Measurements from ENCODE around the gene MUC5B. TPM values are rescaled to one million over a fixed set of nuclear protein-coding genes. Genes with fewer than 3 reads are reported as not detected.

MUC5B gene
- total RNA-seq, 1 experiment from 2014 or later = 2.1 TPM

GRCh38 chr11:1194231-1194976 lies 28.5 kb upstream of the MUC5B start:
- H3K4me3 ChIP-seq = no peak overlapping the region
- DNase-seq = no peak
- intact Hi-C loops (cut with micrococcal nuclease; ENCODE audit: unreplicated experiment) = no loop called here
- H3K4me2 ChIP-seq = no peak overlapping the region
- ChIA-PET POLR2A (ENCODE audit: unreplicated experiment) (no interaction called here), CTCF (no interaction called here)
- H3K36me3 ChIP-seq (ENCODE audit: low read depth) = no peaks in the 10 kb centered on the region
- no TSS peak for BruUV-seq (replicated peaks)
- no peaks in the 10 kb centered on the region for H3K9me2 ChIP-seq (ENCODE audit: insufficient read depth)
- H3K79me2 ChIP-seq (ENCODE audit: low read depth) = no peaks in the 10 kb centered on the region
- H2AFZ ChIP-seq = no peak overlapping the region
- no peak for TF ChIP-seq EZH2 (IDR thresholded peaks at IDR 0.05; ENCODE audit: low read depth)
- TF ChIP-seq, protein P1, sequence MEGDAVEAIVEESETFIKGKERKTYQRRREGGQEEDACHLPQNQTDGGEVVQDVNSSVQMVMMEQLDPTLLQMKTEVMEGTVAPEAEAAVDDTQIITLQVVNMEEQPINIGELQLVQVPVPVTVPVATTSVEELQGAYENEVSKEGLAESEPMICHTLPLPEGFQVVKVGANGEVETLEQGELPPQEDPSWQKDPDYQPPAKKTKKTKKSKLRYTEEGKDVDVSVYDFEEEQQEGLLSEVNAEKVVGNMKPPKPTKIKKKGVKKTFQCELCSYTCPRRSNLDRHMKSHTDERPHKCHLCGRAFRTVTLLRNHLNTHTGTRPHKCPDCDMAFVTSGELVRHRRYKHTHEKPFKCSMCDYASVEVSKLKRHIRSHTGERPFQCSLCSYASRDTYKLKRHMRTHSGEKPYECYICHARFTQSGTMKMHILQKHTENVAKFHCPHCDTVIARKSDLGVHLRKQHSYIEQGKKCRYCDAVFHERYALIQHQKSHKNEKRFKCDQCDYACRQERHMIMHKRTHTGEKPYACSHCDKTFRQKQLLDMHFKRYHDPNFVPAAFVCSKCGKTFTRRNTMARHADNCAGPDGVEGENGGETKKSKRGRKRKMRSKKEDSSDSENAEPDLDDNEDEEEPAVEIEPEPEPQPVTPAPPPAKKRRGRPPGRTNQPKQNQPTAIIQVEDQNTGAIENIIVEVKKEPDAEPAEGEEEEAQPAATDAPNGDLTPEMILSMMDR (conservative IDR thresholded peaks at IDR 0.05) = no peak
- no peaks in the 10 kb centered on the region for H3K4me1 ChIP-seq (replicated peaks; ENCODE audit: insufficient read depth)
- H4K20me1 ChIP-seq (ENCODE audit: insufficient read depth) = no peaks in the 10 kb centered on the region
- H3K9me3 ChIP-seq (ENCODE audit: insufficient read depth, low read depth) = no peaks in the 10 kb centered on the region
- no peaks in the 10 kb centered on the region for H3F3A ChIP-seq (ENCODE audit: insufficient read depth, low read depth)
- H3K27ac ChIP-seq = no peak overlapping the region
- peaks cover 3% of the 10 kb centered on the region; the same call in 1 of the 2 replicates for H3K27me3 ChIP-seq (ENCODE audit: insufficient read depth, low read depth)

- Histone ChIP-seq H3K27ac (no peak overlapping the region), H3K9me2 (ENCODE audit: insufficient read depth) (no peaks in the 10 kb centered on the region), H4K20me1 (ENCODE audit: insufficient read depth) (no peaks in the 10 kb centered on the region), H2AFZ (no peak overlapping the region), H3K4me2 (no peak overlapping the region), H3K79me2 (ENCODE audit: low read depth) (no peaks in the 10 kb centered on the region), H3K4me1 (replicated peaks; ENCODE audit: insufficient read depth) (0 out of 2 replicates have a peak, but pooled peaks cover 6% of the 10 kb centered on the region), H3K4me3 (no peak overlapping the region), H3K9me3 (ENCODE audit: insufficient read depth, low read depth) (no peaks in the 10 kb centered on the region), H3K36me3 (ENCODE audit: low read depth) (no peaks in the 10 kb centered on the region), H3K27me3 (ENCODE audit: insufficient read depth, low read depth) (no peaks in the 10 kb centered on the region), H3F3A (ENCODE audit: insufficient read depth, low read depth) (no peaks in the 10 kb centered on the region)
- no peak for DNase-seq
- TF ChIP-seq, protein P1 (conservative IDR thresholded peaks at IDR 0.05) = no peak
- no peak for TF ChIP-seq EZH2 (IDR thresholded peaks at IDR 0.05; ENCODE audit: low read depth)
- ChIA-PET POLR2A (ENCODE audit: unreplicated experiment) (no interaction called here), CTCF (no interaction called here)
- BruUV-seq (replicated peaks) = no TSS peak
- intact Hi-C loops (cut with micrococcal nuclease; ENCODE audit: unreplicated experiment) = no loop called here
Observed at GRCh38 chr11:1194977-1195681, 27.7 kb upstream of the MUC5B start.

GRCh38 chr11:1195682-1196515 lies 27.0 kb upstream of the MUC5B start:
- BruUV-seq (replicated peaks) = no TSS peak

More at GRCh38 chr11:1195682-1196515, 27.0 kb upstream of the MUC5B start:
- POLR2A ChIA-PET (ENCODE audit: unreplicated experiment) = no interaction called here
- no peaks in the 10 kb centered on the region for H3K36me3 ChIP-seq (ENCODE audit: low read depth)
- H3K4me2 ChIP-seq = no peak overlapping the region
- H3K4me1 ChIP-seq (replicated peaks; ENCODE audit: insufficient read depth) = peaks cover 8% of the 10 kb centered on the region; the same call in 1 of the 2 replicates
- H3F3A ChIP-seq (ENCODE audit: insufficient read depth, low read depth) = no peaks in the 10 kb centered on the region
- no peak overlapping the region for H2AFZ ChIP-seq
- intact Hi-C loops (cut with micrococcal nuclease; ENCODE audit: unreplicated experiment) = no loop called here
- no peak for DNase-seq
- H3K27me3 ChIP-seq (ENCODE audit: insufficient read depth, low read depth) = no peaks in the 10 kb centered on the region
- no peaks in the 10 kb centered on the region for H3K79me2 ChIP-seq (ENCODE audit: low read depth)
- CTCF ChIA-PET = no interaction called here
- TF ChIP-seq EZH2 (IDR thresholded peaks at IDR 0.05; ENCODE audit: low read depth) = no peak
- TF ChIP-seq, protein P1 (conservative IDR thresholded peaks at IDR 0.05) = no peak
- H3K27ac ChIP-seq = no peak overlapping the region
- H4K20me1 ChIP-seq (ENCODE audit: insufficient read depth) = no peaks in the 10 kb centered on the region
- H3K9me2 ChIP-seq (ENCODE audit: insufficient read depth) = no peaks in the 10 kb centered on the region
- H3K4me3 ChIP-seq = no peak overlapping the region
- H3K9me3 ChIP-seq (ENCODE audit: insufficient read depth, low read depth) = no peaks in the 10 kb centered on the region

All from PC-9 (cell line).